Activated CD8-positive, alpha-beta memory T cell treated with anti-CD3 and anti-CD28 coated beads, Interleukin-2, amount 50 U/mL, for 24 hours (primary cell): Measurements from ENCODE around the gene PSMD2.
"Not testable (repeated sequence)": the region's sequence is repeated elsewhere in the genome, so short reads cannot be mapped to it uniquely, and the experiment has no call there.

Experiments
- DNase-seq: peaks from one replicate; pipeline ENCODE4 v3.0.0-alpha.2; 2020; ENCODE audit errors: extremely low read depth

The PSMD2 gene

GRCh38 chr3:184339451-184340135 is 40.6 kb downstream of the PSMD2 start:
- DNase-seq: not testable (repeated sequence)

- no peak for DNase-seq
Measured at GRCh38 chr3:184341925-184342324, 42.9 kb downstream of the PSMD2 start.

GRCh38 chr3:184343200-184343876 is 44.3 kb downstream of the PSMD2 start:
- no peak for DNase-seq

GRCh38 chr3:184344579-184345316 is 45.7 kb downstream of the PSMD2 start:
- no peak for DNase-seq

GRCh38 chr3:184345317-184346144 is 46.5 kb downstream of the PSMD2 start:
- no peak for DNase-seq

GRCh38 chr3:184346480-184347190 is 47.6 kb downstream of the PSMD2 start:
- no peak for DNase-seq

GRCh38 chr3:184347321-184348056 is 48.4 kb downstream of the PSMD2 start:
- no peak for DNase-seq

- no peak for DNase-seq
Measured at GRCh38 chr3:184348057-184348382, 49.0 kb downstream of the PSMD2 start.

GRCh38 chr3:184349563-184350470 is 50.8 kb downstream of the PSMD2 start:
- no peak for DNase-seq

GRCh38 chr3:184350618-184351017 is 51.6 kb downstream of the PSMD2 start:
- DNase-seq: no peak

GRCh38 chr3:184351511-184352148 is 52.6 kb downstream of the PSMD2 start:
- no peak for DNase-seq

- DNase-seq: no peak
Measured at GRCh38 chr3:184352149-184352785, 53.2 kb downstream of the PSMD2 start.

GRCh38 chr3:184352897-184353545 is 54.0 kb downstream of the PSMD2 start:
- no peak for DNase-seq

GRCh38 chr3:184353546-184353941 is 54.5 kb downstream of the PSMD2 start:
- no peak for DNase-seq

- DNase-seq: no peak
Measured at GRCh38 chr3:184354121-184354728, 55.2 kb downstream of the PSMD2 start.

GRCh38 chr3:184354754-184355153 is 55.7 kb downstream of the PSMD2 start:
- no peak for DNase-seq

GRCh38 chr3:184355261-184356040 is 56.4 kb downstream of the PSMD2 start:
- no peak for DNase-seq
